C4-2B (cell line): ENCODE results near the gene PSD.

ENCODE experiments used
- H3K27ac ChIP-seq: fragments of 450-650 bp; 2 replicates; pipeline ENCODE4 v1.5.1; 2017
- ZFX ChIP-seq: fragments of 450-650 bp; IDR thresholded peaks from 2 replicates; pipeline ENCODE4 v1.6.1; 2017
- TF ChIP-seq, protein P1 (sequence below): fragments of 450-650 bp; conservative IDR thresholded peaks from 2 replicates; pipeline ENCODE4 v1.5.1; 2017; ENCODE audit warnings: mild to moderate bottlenecking

Gene PSD

DNA sequence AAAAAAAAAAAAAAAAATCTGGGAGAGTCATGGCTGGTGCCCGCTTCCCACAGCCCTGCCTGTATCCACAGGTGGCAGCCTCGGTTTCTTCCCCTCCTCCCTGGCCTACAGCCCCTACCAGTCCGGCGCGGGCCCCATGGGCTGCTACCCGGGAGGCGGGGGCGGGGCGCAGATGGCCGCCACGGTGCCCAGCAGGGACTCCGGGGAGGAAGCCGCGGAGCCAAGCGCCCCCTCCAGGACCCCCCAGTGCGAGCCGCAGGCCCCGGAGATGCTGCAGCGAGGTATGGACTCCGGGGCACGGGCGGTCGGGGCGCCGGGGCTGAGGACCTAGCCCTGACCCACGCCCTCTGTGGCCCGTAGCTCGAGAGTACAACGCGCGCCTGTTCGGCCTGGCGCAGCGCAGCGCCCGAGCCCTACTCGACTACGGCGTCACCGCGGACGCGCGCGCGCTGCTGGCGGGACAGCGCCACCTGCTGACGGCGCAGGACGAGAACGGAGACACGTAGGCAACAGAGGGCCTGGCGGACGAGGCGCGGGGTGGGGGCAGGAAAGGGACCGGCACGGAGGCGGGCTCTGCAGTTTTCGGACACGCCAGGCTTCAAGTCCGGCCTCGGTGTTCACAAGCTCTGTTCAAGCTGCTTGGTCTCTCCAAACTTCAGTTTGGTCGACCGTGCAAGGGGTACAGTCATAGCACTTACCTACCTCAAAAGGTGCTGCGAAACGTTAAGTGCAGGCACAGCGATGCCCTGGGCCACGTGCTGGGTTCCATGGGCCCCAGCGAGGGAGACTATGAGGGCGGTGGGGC is 19.2 kb downstream of the PSD start:
- TF ChIP-seq, protein P1, sequence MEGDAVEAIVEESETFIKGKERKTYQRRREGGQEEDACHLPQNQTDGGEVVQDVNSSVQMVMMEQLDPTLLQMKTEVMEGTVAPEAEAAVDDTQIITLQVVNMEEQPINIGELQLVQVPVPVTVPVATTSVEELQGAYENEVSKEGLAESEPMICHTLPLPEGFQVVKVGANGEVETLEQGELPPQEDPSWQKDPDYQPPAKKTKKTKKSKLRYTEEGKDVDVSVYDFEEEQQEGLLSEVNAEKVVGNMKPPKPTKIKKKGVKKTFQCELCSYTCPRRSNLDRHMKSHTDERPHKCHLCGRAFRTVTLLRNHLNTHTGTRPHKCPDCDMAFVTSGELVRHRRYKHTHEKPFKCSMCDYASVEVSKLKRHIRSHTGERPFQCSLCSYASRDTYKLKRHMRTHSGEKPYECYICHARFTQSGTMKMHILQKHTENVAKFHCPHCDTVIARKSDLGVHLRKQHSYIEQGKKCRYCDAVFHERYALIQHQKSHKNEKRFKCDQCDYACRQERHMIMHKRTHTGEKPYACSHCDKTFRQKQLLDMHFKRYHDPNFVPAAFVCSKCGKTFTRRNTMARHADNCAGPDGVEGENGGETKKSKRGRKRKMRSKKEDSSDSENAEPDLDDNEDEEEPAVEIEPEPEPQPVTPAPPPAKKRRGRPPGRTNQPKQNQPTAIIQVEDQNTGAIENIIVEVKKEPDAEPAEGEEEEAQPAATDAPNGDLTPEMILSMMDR = peak; percentile 99
- TF ChIP-seq ZFX = peak; percentile 58; the same call in 1 of the 2 replicates
- H3K27ac ChIP-seq = peak overlapping the region; percentile 69

DNA sequence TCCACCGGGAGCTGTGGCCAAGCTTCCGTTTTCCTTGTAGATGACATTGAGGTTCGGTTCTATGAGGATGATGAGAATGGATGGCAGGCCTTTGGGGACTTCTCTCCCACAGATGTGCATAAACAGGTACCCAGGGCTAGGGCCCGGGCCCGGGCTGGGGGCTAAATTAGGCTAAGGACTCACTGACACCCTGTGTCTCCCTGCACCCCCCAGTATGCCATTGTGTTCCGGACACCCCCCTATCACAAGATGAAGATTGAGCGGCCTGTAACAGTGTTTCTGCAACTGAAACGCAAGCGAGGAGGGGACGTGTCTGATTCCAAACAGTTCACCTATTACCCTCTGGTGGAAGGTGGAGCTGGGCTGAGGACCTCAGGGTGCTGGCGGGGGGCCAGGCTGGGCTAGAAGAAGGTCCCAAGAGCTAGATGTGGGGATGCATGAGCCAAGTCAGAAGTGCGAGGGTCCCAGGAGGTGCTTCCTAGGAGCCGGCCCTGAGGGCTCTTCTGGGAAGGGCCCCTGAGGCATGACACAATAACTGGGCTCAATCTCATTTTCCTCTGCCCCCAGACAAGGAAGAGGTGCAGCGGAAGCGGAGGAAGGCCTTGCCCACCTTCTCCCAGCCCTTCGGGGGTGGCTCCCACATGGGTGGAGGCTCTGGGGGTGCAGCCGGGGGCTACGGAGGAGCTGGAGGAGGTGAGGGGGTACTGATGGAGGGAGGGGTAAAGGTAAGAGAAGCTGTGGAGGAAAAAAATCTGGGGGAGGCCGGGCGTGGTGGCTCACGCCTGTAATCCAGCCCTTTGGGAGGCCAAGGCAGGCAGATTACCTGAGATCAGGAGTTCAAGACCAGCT is 20.2 kb downstream of the PSD start:
- peak overlapping the region; percentile 69 for H3K27ac ChIP-seq
- TF ChIP-seq ZFX = no peak
- TF ChIP-seq, protein P1 = no peak

GRCh38 chr10:102397222-102398171 is 21.1 kb downstream of the PSD start:
- TF ChIP-seq, protein P1 = no peak
- TF ChIP-seq ZFX = no peak

DNA sequence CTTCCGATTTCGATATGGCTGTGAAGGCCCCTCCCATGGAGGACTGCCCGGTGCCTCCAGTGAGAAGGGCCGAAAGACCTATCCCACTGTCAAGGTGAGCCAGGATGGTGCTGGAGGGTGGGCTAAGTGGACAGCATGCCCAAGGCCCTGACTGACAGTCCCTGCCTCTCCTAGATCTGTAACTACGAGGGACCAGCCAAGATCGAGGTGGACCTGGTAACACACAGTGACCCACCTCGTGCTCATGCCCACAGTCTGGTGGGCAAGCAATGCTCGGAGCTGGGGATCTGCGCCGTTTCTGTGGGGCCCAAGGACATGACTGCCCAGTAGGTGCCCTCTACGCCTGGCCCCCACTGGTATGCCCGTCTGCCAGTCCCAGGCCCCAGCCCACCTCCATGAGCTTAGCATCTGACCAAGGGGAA is 21.8 kb downstream of the PSD start:
- TF ChIP-seq, protein P1 = no peak
- TF ChIP-seq ZFX = no peak
- peak overlapping the region; percentile 65; the same call in 1 of the 2 replicates for H3K27ac ChIP-seq

More at GRCh38 chr10:102397222-102398171, 21.1 kb downstream of the PSD start:
- no peak overlapping the region for H3K27ac ChIP-seq

- peak overlapping the region; percentile 65 for H3K27ac ChIP-seq
These were observed 22.3 kb downstream of the PSD start for GRCh38 chr10:102396317-102396650.

DNA sequence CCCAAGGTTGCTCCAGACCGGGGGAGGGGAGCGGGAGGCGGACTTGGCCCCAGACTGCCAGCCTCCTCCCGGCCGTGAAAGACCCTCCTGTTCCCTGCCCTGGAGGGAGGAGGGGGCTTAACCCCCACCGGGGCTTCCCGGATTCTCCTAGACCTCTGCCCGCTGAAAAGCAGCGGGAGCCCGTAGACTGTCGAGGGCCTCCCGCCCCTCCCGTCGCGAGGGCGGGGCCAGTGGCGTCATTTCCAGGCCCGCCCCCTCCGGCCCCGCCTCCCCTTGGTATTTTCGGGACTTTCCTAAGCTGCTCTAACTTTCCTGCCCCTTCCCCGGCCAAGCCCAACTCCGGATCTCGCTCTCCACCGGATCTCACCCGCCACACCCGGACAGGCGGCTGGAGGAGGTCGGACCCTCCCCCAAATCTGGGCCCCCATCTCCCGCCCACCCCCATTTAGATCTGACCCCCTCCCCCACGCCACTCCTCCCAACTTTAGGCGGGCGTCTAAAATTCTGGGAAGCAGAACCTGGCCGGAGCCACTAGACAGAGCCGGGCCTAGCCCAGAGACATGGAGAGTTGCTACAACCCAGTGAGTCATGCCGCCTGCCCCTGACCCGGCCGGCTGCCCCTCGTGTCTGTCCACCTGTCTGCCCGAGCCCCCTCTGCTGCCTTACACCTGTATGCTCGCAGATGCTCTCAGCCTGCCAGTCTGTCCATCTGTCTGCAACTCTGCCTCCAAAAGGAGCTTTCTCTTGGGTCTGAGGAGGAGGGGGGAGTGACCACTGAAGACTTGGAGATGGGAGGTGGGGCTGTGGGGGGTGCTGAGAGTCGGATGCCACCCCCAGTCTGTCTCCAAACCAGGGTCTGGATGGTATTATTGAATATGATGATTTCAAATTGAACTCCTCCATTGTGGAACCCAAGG is 22.9 kb downstream of the PSD start, which contains the start of gene NFKB2:
Gene NFKB2, plus strand, starts transcription at position 306 of the 917 bp plus-strand sequence. Its CDS starts 255 bp downstream, at position 561.
- TF ChIP-seq, protein P1 = no peak
- no peak for TF ChIP-seq ZFX
- H3K27ac ChIP-seq = peak within 1 kb of the TSS; percentile 65

More at GRCh38 chr10:102396317-102396650, 22.3 kb downstream of the PSD start:
- TF ChIP-seq ZFX = no peak
- TF ChIP-seq, protein P1 = no peak
